ENCODE results near the gene USP33.

DNA sequence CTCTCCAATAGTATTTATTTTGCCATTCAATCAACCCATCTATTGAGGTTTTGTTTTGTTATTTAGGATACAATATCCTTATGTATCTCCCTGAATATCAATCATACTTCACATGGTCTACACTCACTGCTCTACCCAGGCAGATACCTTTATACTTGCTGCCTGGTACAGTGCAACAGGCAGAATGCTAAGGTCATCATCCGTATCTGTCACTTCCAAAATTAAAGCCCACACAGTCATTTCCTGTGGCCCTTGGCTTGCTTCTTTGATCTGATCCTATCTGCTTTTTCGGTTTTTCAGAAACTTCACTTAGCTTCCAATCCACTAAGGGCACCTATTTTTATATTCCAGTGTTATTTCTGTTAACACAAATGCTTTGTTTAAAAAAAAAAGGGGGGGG lies 54.9 kb downstream of the USP33 start:
- TF ChIP-seq, protein P1, sequence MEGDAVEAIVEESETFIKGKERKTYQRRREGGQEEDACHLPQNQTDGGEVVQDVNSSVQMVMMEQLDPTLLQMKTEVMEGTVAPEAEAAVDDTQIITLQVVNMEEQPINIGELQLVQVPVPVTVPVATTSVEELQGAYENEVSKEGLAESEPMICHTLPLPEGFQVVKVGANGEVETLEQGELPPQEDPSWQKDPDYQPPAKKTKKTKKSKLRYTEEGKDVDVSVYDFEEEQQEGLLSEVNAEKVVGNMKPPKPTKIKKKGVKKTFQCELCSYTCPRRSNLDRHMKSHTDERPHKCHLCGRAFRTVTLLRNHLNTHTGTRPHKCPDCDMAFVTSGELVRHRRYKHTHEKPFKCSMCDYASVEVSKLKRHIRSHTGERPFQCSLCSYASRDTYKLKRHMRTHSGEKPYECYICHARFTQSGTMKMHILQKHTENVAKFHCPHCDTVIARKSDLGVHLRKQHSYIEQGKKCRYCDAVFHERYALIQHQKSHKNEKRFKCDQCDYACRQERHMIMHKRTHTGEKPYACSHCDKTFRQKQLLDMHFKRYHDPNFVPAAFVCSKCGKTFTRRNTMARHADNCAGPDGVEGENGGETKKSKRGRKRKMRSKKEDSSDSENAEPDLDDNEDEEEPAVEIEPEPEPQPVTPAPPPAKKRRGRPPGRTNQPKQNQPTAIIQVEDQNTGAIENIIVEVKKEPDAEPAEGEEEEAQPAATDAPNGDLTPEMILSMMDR (IDR thresholded peaks at IDR 0.05; ENCODE audit: borderline replicate concordance, extremely low read depth, low read length, poor library complexity, severe bottlenecking), result no peak
- no peak for TF ChIP-seq EZH2 (IDR thresholded peaks at IDR 0.05; ENCODE audit: borderline replicate concordance, low read depth, low read length, severe bottlenecking)
